8988T (cell line): ENCODE data around the gene CXXC1.
"Not testable (repeated sequence)": the region's sequence is repeated elsewhere in the genome, so short reads cannot be mapped to it uniquely, and the experiment has no call there.

ENCODE experiments used
- DNase-seq: peaks from one replicate; pipeline ENCODE4 v3.0.0; 2011

CXXC1 gene

GRCh38 chr18:50287441-50288347, at the start of gene CXXC1:
Gene CXXC1, minus strand, starts transcription at chr18:50287692. Its CDS starts 103 bp downstream, at chr18:50287589.
- peak; percentile 73 for DNase-seq

- DNase-seq: no peak
Observed at GRCh38 chr18:50334546-50335152, 47.2 kb upstream of the CXXC1 start.

- no peak for DNase-seq
Observed at GRCh38 chr18:50331691-50332090, 44.2 kb upstream of the CXXC1 start.

- DNase-seq: no peak
Observed at GRCh38 chr18:50330176-50330575, 42.7 kb upstream of the CXXC1 start.

- no peak for DNase-seq
Observed at GRCh38 chr18:50327983-50328382, 40.5 kb upstream of the CXXC1 start.

- no peak for DNase-seq
Observed at GRCh38 chr18:50320719-50321118, 33.2 kb upstream of the CXXC1 start.

- DNase-seq: no peak
Observed at GRCh38 chr18:50315100-50315871, 27.8 kb upstream of the CXXC1 start.

GRCh38 chr18:50313873-50314460, 26.5 kb upstream of the CXXC1 start:
- DNase-seq: no peak

GRCh38 chr18:50313031-50313607, 25.6 kb upstream of the CXXC1 start:
- DNase-seq: no peak

GRCh38 chr18:50312296-50313030, 25.0 kb upstream of the CXXC1 start:
- DNase-seq: no peak

GRCh38 chr18:50311650-50312049, 24.2 kb upstream of the CXXC1 start:
- DNase-seq: no peak

GRCh38 chr18:50310080-50310479, 22.6 kb upstream of the CXXC1 start:
- no peak for DNase-seq

- not testable (repeated sequence) for DNase-seq
Observed at GRCh38 chr18:50308851-50309250, 21.4 kb upstream of the CXXC1 start.

- peak; percentile 74 for DNase-seq
Observed at GRCh38 chr18:50307738-50308470, 20.4 kb upstream of the CXXC1 start.

- DNase-seq: no peak
Observed at GRCh38 chr18:50307400-50307737, 19.9 kb upstream of the CXXC1 start.

GRCh38 chr18:50306944-50307343, 19.5 kb upstream of the CXXC1 start:
- DNase-seq: no peak

GRCh38 chr18:50301074-50301473, 13.6 kb upstream of the CXXC1 start:
- no peak for DNase-seq

- no peak for DNase-seq
Observed at GRCh38 chr18:50299626-50300388, 12.3 kb upstream of the CXXC1 start.

GRCh38 chr18:50298443-50299284, 11.2 kb upstream of the CXXC1 start:
- DNase-seq: no peak
